Embryonic facial prominence (tissue), 1 donor: Measurements from ENCODE around the gene TPP2.

Experiments used
- DNase-seq: peaks from one replicate; pipeline ENCODE4 v3.0.0-alpha.2; 2016; ENCODE audit errors: extremely low spot score

TPP2 gene

GRCh38 chr13:102657630-102658029, 60.8 kb downstream of the TPP2 start:
- no peak for DNase-seq

GRCh38 chr13:102658660-102659059, 61.9 kb downstream of the TPP2 start:
- DNase-seq: no peak

- DNase-seq: no peak
Measured at GRCh38 chr13:102659168-102659713, 62.5 kb downstream of the TPP2 start.

GRCh38 chr13:102667023-102667422, 70.2 kb downstream of the TPP2 start:
- DNase-seq: no peak

GRCh38 chr13:102667911-102668310, 71.1 kb downstream of the TPP2 start:
- DNase-seq: no peak

- DNase-seq: no peak
Measured at GRCh38 chr13:102670130-102670529, 73.3 kb downstream of the TPP2 start.

- no peak for DNase-seq
Measured at GRCh38 chr13:102675115-102675514, 78.3 kb downstream of the TPP2 start.

GRCh38 chr13:102677122-102677521, 80.3 kb downstream of the TPP2 start:
- DNase-seq: no peak

- no peak for DNase-seq
Measured at GRCh38 chr13:102678339-102679107, 81.7 kb downstream of the TPP2 start.

GRCh38 chr13:102679449-102680132, 82.8 kb downstream of the TPP2 start:
- DNase-seq: no peak

GRCh38 chr13:102680133-102680717, 83.4 kb downstream of the TPP2 start:
- no peak for DNase-seq

GRCh38 chr13:102680842-102681740, 84.3 kb downstream of the TPP2 start:
- DNase-seq: no peak

GRCh38 chr13:102682211-102682610, 85.4 kb downstream of the TPP2 start:
- no peak for DNase-seq

GRCh38 chr13:102682727-102683126, 85.9 kb downstream of the TPP2 start:
- no peak for DNase-seq

GRCh38 chr13:102683637-102684036, 86.9 kb downstream of the TPP2 start:
- no peak for DNase-seq

- DNase-seq: no peak
Measured at GRCh38 chr13:102686024-102686423, 89.2 kb downstream of the TPP2 start.

GRCh38 chr13:102687520-102687919, 90.7 kb downstream of the TPP2 start:
- DNase-seq: no peak

GRCh38 chr13:102688306-102688973, 91.7 kb downstream of the TPP2 start:
- DNase-seq: no peak

- DNase-seq: no peak
Measured at GRCh38 chr13:102690883-102691282, 94.1 kb downstream of the TPP2 start.

- no peak for DNase-seq
Measured at GRCh38 chr13:102692491-102692826, 95.7 kb downstream of the TPP2 start.

- no peak for DNase-seq
Measured at GRCh38 chr13:102693250-102693649, 96.5 kb downstream of the TPP2 start.
